SK-N-SH treated with all-trans-retinoic acid at 6 μM for 48 hours (cell line): ENCODE results near the gene SORCS2.

Experiments used
- BACH2 ChIP-seq: fragments of 250-450 bp; sonication (Bioruptor Pico); IDR thresholded peaks from 2 replicates; pipeline ENCODE4 v1.9.0; 2021; ENCODE audit warnings: mild to moderate bottlenecking, borderline replicate concordance
- ESRRG ChIP-seq: fragments of 250-450 bp; sonication (Bioruptor Pico); IDR thresholded peaks from 2 replicates; pipeline ENCODE4 v1.6.1; 2021; ENCODE audit warnings: mild to moderate bottlenecking
- ZFP3 ChIP-seq: fragments of 250-450 bp; sonication (Bioruptor Pico); IDR thresholded peaks from 2 replicates; pipeline ENCODE4 v1.5.0; 2020; ENCODE audit warnings: mild to moderate bottlenecking, moderate library complexity
- ZFP30 ChIP-seq: fragments of 450-650 bp; formaldehyde crosslinking; IDR thresholded peaks from 2 replicates; pipeline ENCODE4 v1.5.0; 2022; ENCODE audit warnings: mild to moderate bottlenecking, moderate library complexity

GRCh38 chr4:7451434-7451789 is 259.1 kb downstream of the SORCS2 start:
- TF ChIP-seq ESRRG (CRISPR knock-in tag), result no peak
- no peak for TF ChIP-seq ZFP3 (CRISPR knock-in tag)
- no peak for TF ChIP-seq BACH2
- TF ChIP-seq ZFP30 (CRISPR knock-in tag), result no peak
